H7 (cell line): Measurements from ENCODE around the gene GAP43. TPM values are rescaled to one million over a fixed set of nuclear protein-coding genes. Genes with fewer than 3 reads are reported as not detected.

Experiments
- DNase-seq: peaks from one replicate; pipeline ENCODE4 v3.0.0; 2012
- H3K27me3 ChIP-seq: 2 replicates; pipeline ENCODE4 v1.6.0; 2011; ENCODE audit warnings: mild to moderate bottlenecking, low read length; ENCODE audit not compliant: control insufficient read depth, insufficient read depth
- H3K36me3 ChIP-seq: replicated peaks from 2 replicates; pipeline ENCODE4 v1.5.1; 2011; ENCODE audit warnings: low read length; ENCODE audit not compliant: control insufficient read depth, insufficient read depth
- H3K4me3 ChIP-seq: 2 replicates; pipeline ENCODE4 v1.5.1; 2011; ENCODE audit warnings: low read depth, mild to moderate bottlenecking, control low read depth, low read length, moderate library complexity; ENCODE audit not compliant: insufficient read depth
- total RNA-seq: library from RNA; depleted of rRNA; stranded (reverse); fragments of >200 nt; shearing (Covaris generic); gene quantifications from 2 replicates; pipeline ENCODE4 v1.2.3, GENCODE V29; 2014

GAP43 gene
- total RNA-seq, 1 experiment from 2014 or later, result 24.8 TPM

DNA sequence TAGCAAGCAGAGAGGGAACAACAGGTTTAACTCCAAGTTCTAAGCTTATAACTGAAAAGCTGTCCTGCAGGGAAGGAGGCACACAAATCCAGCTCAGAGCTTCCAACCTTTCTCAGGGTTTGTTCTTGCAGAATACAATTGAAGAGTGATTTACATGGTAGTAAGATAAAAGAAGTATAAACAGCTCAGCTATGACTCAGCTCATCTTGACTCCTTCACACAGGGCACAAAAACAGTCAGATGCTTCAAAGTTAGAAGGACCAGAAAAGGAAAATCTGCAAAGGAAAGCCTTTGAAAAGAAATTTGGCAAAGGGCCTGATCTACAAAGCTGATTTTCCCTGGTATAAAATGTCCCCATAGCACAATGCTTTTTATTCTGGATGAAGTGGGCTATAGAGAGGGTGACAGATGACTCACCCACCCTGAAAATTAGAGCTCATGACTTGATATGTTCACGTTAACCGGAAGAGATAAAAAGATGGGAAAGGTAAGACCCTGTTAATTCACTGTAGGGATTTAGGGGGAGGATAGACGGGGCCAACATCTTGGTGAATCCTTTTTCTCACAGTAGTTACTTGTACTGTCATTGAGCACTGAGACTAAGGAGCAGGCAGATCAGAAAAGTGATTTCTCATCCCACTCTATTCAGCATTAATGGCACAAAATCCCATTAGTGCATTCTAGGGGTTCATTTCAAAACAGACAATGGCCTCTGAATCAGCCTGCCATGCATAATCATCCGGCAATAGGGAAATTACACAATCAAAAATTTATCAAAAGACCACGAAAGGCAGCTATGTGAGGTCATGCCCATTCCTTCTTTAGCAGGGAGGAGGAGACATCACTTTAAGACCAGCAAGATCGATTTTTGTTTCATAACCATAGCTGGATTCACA is 143.5 kb downstream of the GAP43 start:
- no peak for DNase-seq
- H3K27me3 ChIP-seq, result no peaks in the 10 kb centered on the region
- no peaks in the 10 kb centered on the region for H3K36me3 ChIP-seq
- H3K4me3 ChIP-seq, result no peak overlapping the region

DNA sequence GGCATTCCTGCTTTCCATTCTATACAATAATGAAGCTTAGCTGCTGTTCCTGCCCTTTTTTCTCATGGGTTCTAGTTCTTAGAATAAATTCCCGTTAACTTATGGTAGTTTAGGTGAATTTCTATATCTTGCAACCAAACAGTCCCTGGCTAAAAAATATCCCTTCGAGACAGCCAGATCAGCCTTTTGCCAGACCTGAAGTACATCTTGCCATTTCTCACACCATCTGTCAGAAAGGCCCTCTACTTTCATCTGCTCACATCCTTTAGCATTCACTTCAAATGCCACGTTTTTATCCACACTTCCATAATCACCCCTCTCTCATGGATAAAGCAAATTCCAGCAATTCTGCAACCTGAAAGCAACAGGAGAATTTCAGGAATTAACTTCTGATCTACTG is 145.4 kb downstream of the GAP43 start:
- Histone ChIP-seq H3K36me3 (no peaks in the 10 kb centered on the region), H3K4me3 (no peak overlapping the region), H3K27me3 (no peaks in the 10 kb centered on the region)
- DNase-seq, result no peak
